Lower lobe of right lung (tissue), 2 donors: Measurements from ENCODE around the gene SYNE2. TPM values are rescaled to one million over a fixed set of nuclear protein-coding genes. Genes with fewer than 3 reads are reported as not detected.

Source experiments
- ATAC-seq, 2 donors: fragments of 200-7000 bp; cut with Tn5 transposase; one replicate each; pipeline ENCODE4 v1.9.1; 2020 to 2022; ENCODE audit warnings: mild to moderate bottlenecking in 2 of 2, moderate library complexity in 2 of 2
- DNase-seq: peaks from one replicate; pipeline ENCODE4 v3.0.0-alpha.2; 2020
- H3K27ac ChIP-seq: fragments of 200-600 bp; one replicate; pipeline ENCODE4 v1.8.0; 2022
- H3K27me3 ChIP-seq: fragments of 200-600 bp; one replicate; pipeline ENCODE4 v1.8.0; 2022; ENCODE audit warnings: low read depth
- H3K36me3 ChIP-seq: fragments of 200-600 bp; one replicate; pipeline ENCODE4 v1.8.0; 2022; ENCODE audit warnings: mild to moderate bottlenecking
- H3K4me1 ChIP-seq: fragments of 200-600 bp; one replicate; pipeline ENCODE4 v1.8.0; 2022
- H3K4me3 ChIP-seq: fragments of 200-600 bp; one replicate; pipeline ENCODE4 v1.8.0; 2022; ENCODE audit warnings: mild to moderate bottlenecking
- H3K9me3 ChIP-seq: fragments of 200-600 bp; one replicate; pipeline ENCODE4 v1.8.0; 2022
- intact Hi-C: fragments of 100-400 bp; cut with DNase I; formaldehyde crosslinking; loops from one replicate; pipeline ENCODE4 v1.11.0; 2022
- total RNA-seq: library from RNA; stranded (reverse); fragmentation: NEBNext Ultra II Directional; extraction: Animal tissue kit (Norgen Biotek cat#: 25700); gene quantifications from one replicate; pipeline ENCODE4 v1.2.1, GENCODE V29; 2021
- TF ChIP-seq, protein P1 (sequence below): fragments of 200-600 bp; IDR thresholded peaks from one replicate; pipeline ENCODE4 v1.8.0; 2022; ENCODE audit warnings: antibody characterized with exemption, mild to moderate bottlenecking
- donor health status: DM: no; HTN: yes; CAD: no; lungs with severe emphysema.

Gene SYNE2
- total RNA-seq, 1 donor from 2014 or later = 129 TPM

DNA sequence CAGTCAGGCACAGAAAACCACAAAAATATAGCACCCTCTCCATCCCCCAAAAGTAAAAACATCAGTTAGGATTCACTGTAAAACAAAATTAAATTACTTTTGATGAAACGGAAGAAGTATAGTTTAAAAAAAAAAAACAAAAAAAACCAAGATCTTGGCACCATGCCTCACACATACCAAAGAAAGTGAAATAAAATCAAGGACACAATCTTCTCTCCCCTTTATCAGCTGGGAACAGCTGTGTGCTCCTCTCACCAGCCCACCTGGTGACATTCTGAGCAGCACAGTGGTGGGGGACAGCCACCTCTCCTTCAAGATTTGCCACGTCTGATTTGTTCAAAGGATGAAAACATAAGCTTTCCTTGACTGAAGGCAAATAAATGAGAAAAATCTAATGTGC, 385.8 kb downstream of the SYNE2 start:
- no peak overlapping the region for H3K4me3 ChIP-seq
- H3K9me3 ChIP-seq = no peaks in the 10 kb centered on the region
- no peak overlapping the region for H3K27ac ChIP-seq
- no peak for ATAC-seq
- H3K27me3 ChIP-seq = no peaks in the 10 kb centered on the region
- no peaks in the 10 kb centered on the region for H3K36me3 ChIP-seq
- DNase-seq = no peak
- H3K4me1 ChIP-seq = no peaks in the 10 kb centered on the region
- TF ChIP-seq, protein P1, sequence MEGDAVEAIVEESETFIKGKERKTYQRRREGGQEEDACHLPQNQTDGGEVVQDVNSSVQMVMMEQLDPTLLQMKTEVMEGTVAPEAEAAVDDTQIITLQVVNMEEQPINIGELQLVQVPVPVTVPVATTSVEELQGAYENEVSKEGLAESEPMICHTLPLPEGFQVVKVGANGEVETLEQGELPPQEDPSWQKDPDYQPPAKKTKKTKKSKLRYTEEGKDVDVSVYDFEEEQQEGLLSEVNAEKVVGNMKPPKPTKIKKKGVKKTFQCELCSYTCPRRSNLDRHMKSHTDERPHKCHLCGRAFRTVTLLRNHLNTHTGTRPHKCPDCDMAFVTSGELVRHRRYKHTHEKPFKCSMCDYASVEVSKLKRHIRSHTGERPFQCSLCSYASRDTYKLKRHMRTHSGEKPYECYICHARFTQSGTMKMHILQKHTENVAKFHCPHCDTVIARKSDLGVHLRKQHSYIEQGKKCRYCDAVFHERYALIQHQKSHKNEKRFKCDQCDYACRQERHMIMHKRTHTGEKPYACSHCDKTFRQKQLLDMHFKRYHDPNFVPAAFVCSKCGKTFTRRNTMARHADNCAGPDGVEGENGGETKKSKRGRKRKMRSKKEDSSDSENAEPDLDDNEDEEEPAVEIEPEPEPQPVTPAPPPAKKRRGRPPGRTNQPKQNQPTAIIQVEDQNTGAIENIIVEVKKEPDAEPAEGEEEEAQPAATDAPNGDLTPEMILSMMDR = no peak
- intact Hi-C loops = no loop called here

- DNase-seq = no peak
- no peak for ATAC-seq
- intact Hi-C loops = no loop called here
Observed at GRCh38 chr14:64244279-64244678, 391.5 kb downstream of the SYNE2 start.

DNA sequence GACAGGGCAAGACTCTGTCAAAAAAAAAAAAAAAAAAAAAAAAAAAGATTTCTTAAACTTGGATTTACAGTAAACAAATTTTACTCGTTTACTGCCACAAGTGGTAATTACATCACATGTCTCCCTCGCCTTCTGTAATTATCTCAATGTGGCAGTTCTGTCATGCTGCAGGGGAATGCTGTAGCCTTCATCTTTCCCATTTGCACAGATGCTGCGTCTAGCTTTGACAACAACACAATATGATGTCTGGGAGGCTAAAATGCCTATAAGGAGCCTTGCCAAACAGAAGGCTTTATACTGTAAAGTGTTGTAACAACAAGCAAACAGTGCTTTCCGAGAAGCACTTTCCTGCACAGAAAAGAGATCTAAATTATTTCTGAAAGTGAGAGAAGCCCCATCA, 392.7 kb downstream of the SYNE2 start:
- H3K4me3 ChIP-seq = no peak overlapping the region
- H3K27me3 ChIP-seq = no peaks in the 10 kb centered on the region
- no peaks in the 10 kb centered on the region for H3K9me3 ChIP-seq
- no peak for DNase-seq
- TF ChIP-seq, protein P1 = no peak
- H3K36me3 ChIP-seq = no peaks in the 10 kb centered on the region
- intact Hi-C loops = no loop called here
- no peak overlapping the region for H3K27ac ChIP-seq
- H3K4me1 ChIP-seq = no peaks in the 10 kb centered on the region
- no peak for ATAC-seq

More at GRCh38 chr14:64244279-64244678, 391.5 kb downstream of the SYNE2 start:
- Histone ChIP-seq H3K4me3 (no peak overlapping the region), H3K4me1 (no peaks in the 10 kb centered on the region), H3K9me3 (no peaks in the 10 kb centered on the region), H3K27ac (no peak overlapping the region), H3K27me3 (no peaks in the 10 kb centered on the region), H3K36me3 (no peaks in the 10 kb centered on the region)
- TF ChIP-seq, protein P1 = no peak

- Histone ChIP-seq H3K4me1 (no peaks in the 10 kb centered on the region), H3K4me3 (no peak overlapping the region), H3K27ac (no peak overlapping the region), H3K36me3 (no peaks in the 10 kb centered on the region), H3K9me3 (no peaks in the 10 kb centered on the region), H3K27me3 (no peaks in the 10 kb centered on the region)
- ATAC-seq (no peak), DNase-seq (no peak)
- TF ChIP-seq, protein P1 = no peak
- intact Hi-C loops = no loop called here
Observed at GRCh38 chr14:64246688-64247087, 393.9 kb downstream of the SYNE2 start.

GRCh38 chr14:64247195-64247594, 394.4 kb downstream of the SYNE2 start:
- Histone ChIP-seq H3K9me3 (no peaks in the 10 kb centered on the region), H3K4me3 (no peak overlapping the region), H3K4me1 (no peaks in the 10 kb centered on the region), H3K36me3 (no peaks in the 10 kb centered on the region), H3K27ac (no peak overlapping the region), H3K27me3 (no peaks in the 10 kb centered on the region)
- TF ChIP-seq, protein P1 = no peak
- intact Hi-C loops = no loop called here
- DNase-seq = no peak
- no peak for ATAC-seq

GRCh38 chr14:64248689-64249088, 395.9 kb downstream of the SYNE2 start:
- TF ChIP-seq, protein P1 = no peak
- DNase-seq = no peak
- Histone ChIP-seq H3K27me3 (no peaks in the 10 kb centered on the region), H3K36me3 (no peaks in the 10 kb centered on the region), H3K9me3 (no peaks in the 10 kb centered on the region), H3K4me3 (no peak overlapping the region), H3K27ac (no peak overlapping the region), H3K4me1 (no peaks in the 10 kb centered on the region)
- ATAC-seq = no peak
- intact Hi-C loops = no loop called here
